Sigmoid colon (tissue), 7 donors: Measurements from ENCODE around the gene MAPKAP1. TPM values are rescaled to one million over a fixed set of nuclear protein-coding genes. Genes with fewer than 3 reads are reported as not detected.

ENCODE experiments used
- DNase-seq: peaks from one replicate; pipeline ENCODE4 v3.0.0-alpha.2; 2019
- H3K27ac ChIP-seq, 4 donors: fragments of 200-600 bp; sonication (generic); one replicate each; pipeline ENCODE4 v1.5.1; 2016 to 2019; ENCODE audit warnings: mild to moderate bottlenecking in 1 of 4
- H3K27me3 ChIP-seq, 3 donors: fragments of 200-600 bp; sonication (generic); one replicate each; pipeline ENCODE4 v1.5.1; 2019; ENCODE audit warnings: mild to moderate bottlenecking in 1 of 3
- H3K36me3 ChIP-seq, 4 donors: fragments of 200-600 bp; sonication (generic); one replicate each; pipeline ENCODE4 v1.5.1; 2016 to 2019
- H3K4me1 ChIP-seq, 4 donors: fragments of 200-600 bp; sonication (generic); one replicate each; pipeline ENCODE4 v1.5.1; 2017 to 2019
- H3K4me3 ChIP-seq, 4 donors: fragments of 200-600 bp; sonication (generic); one replicate each; pipeline ENCODE4 v1.5.1; 2017 to 2019; ENCODE audit warnings: mild to moderate bottlenecking in 2 of 4, moderate library complexity in 1 of 4
- H3K9me3 ChIP-seq, 4 donors: fragments of 200-600 bp in 3 of 4; sonication (generic) in 3 of 4; one replicate each; pipeline versions ENCODE4 v1.5.1 to v1.6.1; 2013 to 2019
- EP300 ChIP-seq, 4 donors: sonication (generic); formaldehyde crosslinking; IDR thresholded peaks; one replicate each; pipeline ENCODE4 v1.6.1; 2017; ENCODE audit warnings: antibody characterized with exemption in 4 of 4
- POLR2A ChIP-seq, 2 donors: fragments of 450-650 bp; IDR thresholded peaks; one replicate each; pipeline ENCODE4 v1.6.1; 2016; ENCODE audit warnings: antibody characterized with exemption in 2 of 2, mild to moderate bottlenecking in 2 of 2, moderate library complexity in 2 of 2
- POLR2AphosphoS5 ChIP-seq, 4 donors: sonication (generic); formaldehyde crosslinking; IDR thresholded peaks; one replicate each; pipeline ENCODE4 v1.6.1; 2017; ENCODE audit warnings: antibody characterized with exemption in 4 of 4
- WGBS, 2 donors: extraction: QIAGEN DNeasy Blood & Tissue Kit; methylation state at CpG; one replicate each; pipeline ENCODE4 v1.1.7; 2013; 5-methylcytosine and 5-hydroxymethylcytosine counted together
- intact Hi-C: fragments of 100-400 bp; cut with DNase I; formaldehyde crosslinking; loops from one replicate; pipeline ENCODE4 v1.15.1; 2023
- polyA plus RNA-seq, 3 donors: library from polyadenylated mRNA; stranded (reverse); fragments of 200-250 nt; gene quantifications; one replicate each; pipeline ENCODE4 v1.2.3, GENCODE V29; 2013
- total RNA-seq, 4 donors: library from RNA; depleted of rRNA; stranded (reverse); fragments of >200 nt; gene quantifications; one replicate each; pipeline ENCODE4 v1.1.0, GENCODE V29; 2016
- TF ChIP-seq, protein P1 (sequence below), 4 experiments: fragments of 450-650 bp in 3 of 4; fragments of 200-600 bp in 1 of 4; IDR thresholded peaks; one replicate each; pipeline ENCODE4 v1.5.1; 2016 to 2019; ENCODE audit warnings: antibody characterized with exemption in 4 of 4, mild to moderate bottlenecking in 3 of 4, moderate library complexity in 2 of 4
- donor health status: healthy with polysubstance abuse.
- donor health status: Bipolar disorder and iron deficiency.
- donor health status: healthy.

Gene MAPKAP1
- total and polyA plus RNA-seq, 7 donors: 37.2 to 155 (median 84.3) TPM

DNA sequence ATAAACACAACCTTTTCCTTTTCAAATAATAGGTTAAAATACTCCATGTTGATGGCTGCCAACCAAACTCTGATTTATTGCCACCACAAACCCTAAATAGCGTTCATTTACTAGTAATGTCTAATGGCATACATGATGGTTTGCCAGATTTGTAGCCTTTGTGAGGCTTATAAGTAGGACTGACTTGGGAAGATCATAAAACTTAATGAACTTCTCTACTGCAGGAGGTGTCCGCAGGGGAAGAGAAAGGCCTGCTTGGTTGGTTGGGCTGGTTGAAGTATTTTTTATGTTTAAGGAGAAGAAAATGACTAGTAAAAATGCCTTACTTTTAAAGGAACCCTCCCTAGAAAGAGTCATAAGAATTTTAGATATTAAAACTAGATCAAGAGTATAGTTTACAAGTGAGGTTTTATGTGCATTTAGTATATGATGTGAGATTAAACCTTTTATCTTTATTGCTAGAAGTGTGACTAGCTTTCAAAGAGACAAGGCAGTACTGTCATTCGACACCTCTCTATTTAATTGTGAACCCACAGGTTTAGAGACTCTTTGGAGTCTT, 45.1 kb upstream of the MAPKAP1 start:
- H3K36me3 ChIP-seq: no peaks in the 10 kb centered on the region
- no peak for TF ChIP-seq EP300 (IDR thresholded peaks at IDR 0.05)
- peak in 1 of 4 donors; percentile 12 for TF ChIP-seq POLR2AphosphoS5 (IDR thresholded peaks at IDR 0.05)
- 29 to 61% methylated on average over 3 of the region's 3 CpGs for WGBS, 2 donors
- intact Hi-C loops: no loop called here
- H3K4me3 ChIP-seq: peak overlapping the region in 3 of 4 donors; percentile 8 to 94 (median 86)
- no peaks in the 10 kb centered on the region for H3K9me3 ChIP-seq
- H3K4me1 ChIP-seq: peaks cover 0 to 62% (median 49%) of the 10 kb centered on the region in 4 donors
- H3K27ac ChIP-seq: peak overlapping the region; percentile 90 to 98 (median 96)
- H3K27me3 ChIP-seq: no peaks in the 10 kb centered on the region
- DNase-seq: no peak

DNA sequence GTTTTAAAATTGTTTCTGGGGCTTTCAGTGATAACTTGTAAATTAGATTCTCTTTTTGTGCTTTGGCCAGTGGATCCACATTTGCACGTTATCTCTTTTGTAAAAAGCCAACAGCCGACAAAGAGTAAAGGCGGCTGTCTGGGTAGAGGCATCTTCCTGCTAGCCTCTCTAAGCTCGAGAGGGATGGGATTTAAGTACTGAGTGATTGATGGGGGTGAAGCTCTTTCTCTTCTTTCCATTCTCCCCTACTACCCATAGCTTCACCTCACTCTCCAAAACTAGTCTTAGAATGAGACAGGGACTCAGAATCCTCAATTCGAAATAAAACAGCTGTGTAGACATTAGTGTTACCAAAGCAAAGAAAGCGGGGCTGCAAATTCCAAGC, 43.6 kb upstream of the MAPKAP1 start:
- Histone ChIP-seq H3K36me3 (no peaks in the 10 kb centered on the region), H3K4me1 (peaks cover 0 to 49% (median 37%) of the 10 kb centered on the region in 4 donors), H3K4me3 (peak overlapping the region; percentile 75 to 94 (median 87)), H3K27ac (peak overlapping the region; percentile 90 to 98 (median 96)), H3K9me3 (no peaks in the 10 kb centered on the region), H3K27me3 (no peaks in the 10 kb centered on the region)
- TF ChIP-seq POLR2AphosphoS5 (IDR thresholded peaks at IDR 0.05) (no peak), EP300 (IDR thresholded peaks at IDR 0.05) (no peak)
- TF ChIP-seq, protein P1, sequence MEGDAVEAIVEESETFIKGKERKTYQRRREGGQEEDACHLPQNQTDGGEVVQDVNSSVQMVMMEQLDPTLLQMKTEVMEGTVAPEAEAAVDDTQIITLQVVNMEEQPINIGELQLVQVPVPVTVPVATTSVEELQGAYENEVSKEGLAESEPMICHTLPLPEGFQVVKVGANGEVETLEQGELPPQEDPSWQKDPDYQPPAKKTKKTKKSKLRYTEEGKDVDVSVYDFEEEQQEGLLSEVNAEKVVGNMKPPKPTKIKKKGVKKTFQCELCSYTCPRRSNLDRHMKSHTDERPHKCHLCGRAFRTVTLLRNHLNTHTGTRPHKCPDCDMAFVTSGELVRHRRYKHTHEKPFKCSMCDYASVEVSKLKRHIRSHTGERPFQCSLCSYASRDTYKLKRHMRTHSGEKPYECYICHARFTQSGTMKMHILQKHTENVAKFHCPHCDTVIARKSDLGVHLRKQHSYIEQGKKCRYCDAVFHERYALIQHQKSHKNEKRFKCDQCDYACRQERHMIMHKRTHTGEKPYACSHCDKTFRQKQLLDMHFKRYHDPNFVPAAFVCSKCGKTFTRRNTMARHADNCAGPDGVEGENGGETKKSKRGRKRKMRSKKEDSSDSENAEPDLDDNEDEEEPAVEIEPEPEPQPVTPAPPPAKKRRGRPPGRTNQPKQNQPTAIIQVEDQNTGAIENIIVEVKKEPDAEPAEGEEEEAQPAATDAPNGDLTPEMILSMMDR (IDR thresholded peaks at IDR 0.05): no peak
- WGBS, 2 donors: 77 to 90% methylated on average over 6 of the region's 6 CpGs
- intact Hi-C loops: no loop called here
- no peak for DNase-seq

DNA sequence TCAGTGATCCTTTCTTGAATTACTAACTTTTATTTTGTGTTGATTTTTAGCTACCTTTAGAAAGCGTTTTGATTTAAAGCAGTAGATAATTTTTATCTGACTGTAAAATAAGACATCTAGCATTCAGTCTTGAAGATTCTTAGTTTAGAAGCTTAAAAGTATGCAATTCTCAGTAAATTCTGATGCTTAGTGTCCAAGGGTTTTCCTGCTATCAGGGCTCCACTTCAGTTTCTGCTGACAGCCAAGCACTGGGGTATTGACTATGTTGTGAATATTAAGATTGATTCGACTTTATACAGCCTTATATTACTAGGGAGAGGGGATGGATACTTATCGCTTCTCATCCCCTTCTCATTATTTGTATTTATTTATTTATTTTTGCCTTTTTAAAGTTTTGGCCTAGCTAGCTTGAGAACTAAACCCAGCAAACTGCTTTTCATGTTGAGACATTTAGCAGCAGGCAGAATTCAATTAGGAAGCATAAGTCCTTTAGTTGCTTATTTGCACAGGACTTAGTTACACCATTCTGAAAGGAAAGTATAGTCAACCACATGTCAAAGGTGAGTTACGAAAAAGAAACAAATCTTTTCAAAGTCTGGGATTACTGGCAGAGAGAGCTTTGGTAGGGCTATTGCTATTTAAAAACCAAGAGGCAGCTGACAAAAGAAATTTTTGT, 43.1 kb upstream of the MAPKAP1 start:
- 83 to 89% methylated on average over 4 of the region's 4 CpGs for WGBS, 2 donors
- H3K36me3 ChIP-seq: no peaks in the 10 kb centered on the region
- H3K4me3 ChIP-seq: peak overlapping the region; percentile 75 to 94 (median 87)
- no peak for TF ChIP-seq POLR2A (IDR thresholded peaks at IDR 0.05)
- no peak for TF ChIP-seq EP300 (IDR thresholded peaks at IDR 0.05)
- TF ChIP-seq, protein P1 (IDR thresholded peaks at IDR 0.05): no peak
- TF ChIP-seq POLR2AphosphoS5 (IDR thresholded peaks at IDR 0.05): no peak
- peaks cover 0 to 49% (median 35%) of the 10 kb centered on the region in 4 donors for H3K4me1 ChIP-seq
- peak overlapping the region; percentile 90 to 98 (median 96) for H3K27ac ChIP-seq
- no peaks in the 10 kb centered on the region for H3K27me3 ChIP-seq
- no peak for DNase-seq
- intact Hi-C loops: loop anchor here (5.0 kb wide), 4 partner anchors 72 to 477 kb away; no protein-coding TSS in a partner anchor
- H3K9me3 ChIP-seq: no peaks in the 10 kb centered on the region

DNA sequence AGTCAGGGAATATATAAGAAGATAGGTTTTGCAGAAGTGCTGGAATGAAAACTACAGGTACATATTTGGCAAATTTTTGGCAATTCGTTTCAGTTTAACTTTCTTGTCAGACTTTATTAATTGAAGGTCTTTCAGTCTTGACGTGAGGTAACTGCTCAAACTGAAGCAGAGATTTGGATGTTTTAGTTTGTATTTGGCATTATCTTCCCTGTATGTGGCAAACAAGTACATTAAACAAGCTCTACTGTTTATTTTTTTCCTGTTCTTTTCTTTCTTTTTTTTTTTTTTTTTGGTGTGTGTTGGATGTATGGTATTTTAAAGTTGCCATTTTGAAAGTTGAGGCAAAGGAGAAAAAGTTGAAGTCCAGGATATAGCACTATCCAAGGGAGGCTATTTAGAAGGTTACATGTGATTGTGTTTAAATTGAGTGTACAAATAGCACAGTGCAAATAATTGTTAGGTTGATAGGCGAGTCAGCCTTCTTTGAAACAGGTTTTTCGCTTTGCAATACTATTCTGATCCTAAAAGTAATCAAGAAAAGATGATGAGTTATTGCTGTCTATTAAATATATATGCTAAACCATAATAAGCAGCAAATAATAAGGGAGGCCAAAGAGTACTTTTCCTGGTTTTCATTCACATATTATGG, 42.4 kb upstream of the MAPKAP1 start:
- 77 to 78% methylated on average over 4 of the region's 4 CpGs for WGBS, 2 donors

More for the DNA sequence above, 42.4 kb upstream of the MAPKAP1 start:
- Histone ChIP-seq H3K4me3 (peak overlapping the region; percentile 75 to 94 (median 87)), H3K36me3 (no peaks in the 10 kb centered on the region), H3K9me3 (no peaks in the 10 kb centered on the region), H3K27ac (peak overlapping the region; percentile 90 to 98 (median 96)), H3K4me1 (peaks cover 0 to 48% (median 30%) of the 10 kb centered on the region in 4 donors), H3K27me3 (no peaks in the 10 kb centered on the region)
- DNase-seq: no peak
- TF ChIP-seq, protein P1 (IDR thresholded peaks at IDR 0.05): no peak
- no peak for TF ChIP-seq POLR2AphosphoS5 (IDR thresholded peaks at IDR 0.05)
- no peak for TF ChIP-seq POLR2A (IDR thresholded peaks at IDR 0.05)
- no peak for TF ChIP-seq EP300 (IDR thresholded peaks at IDR 0.05)
- intact Hi-C loops: loop anchor here (5.0 kb wide), 4 partner anchors 73 to 478 kb away; no protein-coding TSS in a partner anchor
